ENCODE data around the gene GRM5. TPM values are rescaled to one million over a fixed set of nuclear protein-coding genes. Genes with fewer than 3 reads are reported as not detected.
A peak's percentile ranks its signal among the peaks of the same experiment; 100 is the strongest.
"Not testable (repeated sequence)": the region's sequence is repeated elsewhere in the genome, so short reads cannot be mapped to it uniquely, and the experiment has no call there.

GRM5 gene
- polyA plus RNA-seq, 1 donor: 0.05 TPM

- DNase-seq: no peak
Observed at GRCh38 chr11:88536616-88537265, 529.0 kb downstream of the GRM5 start.

GRCh38 chr11:88535916-88536547, 529.8 kb downstream of the GRM5 start:
- no peak for DNase-seq

GRCh38 chr11:88535266-88535665, 530.5 kb downstream of the GRM5 start:
- DNase-seq: no peak

- not testable (repeated sequence) for DNase-seq
Observed at GRCh38 chr11:88534706-88535105, 531.1 kb downstream of the GRM5 start.

GRCh38 chr11:88534185-88534584, 531.6 kb downstream of the GRM5 start:
- no peak for DNase-seq

GRCh38 chr11:88533001-88533400, 532.8 kb downstream of the GRM5 start:
- DNase-seq: no peak

GRCh38 chr11:88531831-88532230, 534.0 kb downstream of the GRM5 start:
- DNase-seq: no peak

GRCh38 chr11:88529426-88529825, 536.4 kb downstream of the GRM5 start:
- no peak for DNase-seq

- no peak for DNase-seq
Observed at GRCh38 chr11:88523386-88524071, 542.3 kb downstream of the GRM5 start.

- DNase-seq: no peak
Observed at GRCh38 chr11:88522624-88523385, 543.0 kb downstream of the GRM5 start.

GRCh38 chr11:88521799-88522201, 544.0 kb downstream of the GRM5 start:
- DNase-seq: no peak

- no peak for DNase-seq
Observed at GRCh38 chr11:88521399-88521798, 544.4 kb downstream of the GRM5 start.

GRCh38 chr11:88520391-88520790, 545.4 kb downstream of the GRM5 start:
- DNase-seq: no peak

GRCh38 chr11:88515002-88515401, 550.8 kb downstream of the GRM5 start:
- no peak for DNase-seq

- DNase-seq: no peak
Observed at GRCh38 chr11:88511006-88511405, 554.8 kb downstream of the GRM5 start.

- peak; percentile 46 for DNase-seq
Observed at GRCh38 chr11:88508759-88509581, 556.8 kb downstream of the GRM5 start.

GRCh38 chr11:88508418-88508758, 557.4 kb downstream of the GRM5 start:
- no peak for DNase-seq

- DNase-seq: no peak
Observed at GRCh38 chr11:88507771-88508417, 557.9 kb downstream of the GRM5 start.

GRCh38 chr11:88501541-88501940, 564.2 kb downstream of the GRM5 start:
- no peak for DNase-seq

GRCh38 chr11:88495836-88496235, 569.9 kb downstream of the GRM5 start:
- no peak for DNase-seq

GRCh38 chr11:88494848-88495247, 570.9 kb downstream of the GRM5 start:
- DNase-seq: no peak

GRCh38 chr11:88491674-88492073, 574.1 kb downstream of the GRM5 start:
- DNase-seq: no peak

Measured in hindlimb muscle (tissue), 1 donor.